HTERT RPE-1 (cell line): ENCODE results near the gene HOXB3.

Experiments
- in situ Hi-C: fragments of 300-500 bp; cut with MboI; formaldehyde crosslinking; loops from 4 replicates; pipeline ENCODE4 v1.14.3; 2020; ENCODE audit warnings: low sequenced_read_pairs

Gene HOXB3

DNA sequence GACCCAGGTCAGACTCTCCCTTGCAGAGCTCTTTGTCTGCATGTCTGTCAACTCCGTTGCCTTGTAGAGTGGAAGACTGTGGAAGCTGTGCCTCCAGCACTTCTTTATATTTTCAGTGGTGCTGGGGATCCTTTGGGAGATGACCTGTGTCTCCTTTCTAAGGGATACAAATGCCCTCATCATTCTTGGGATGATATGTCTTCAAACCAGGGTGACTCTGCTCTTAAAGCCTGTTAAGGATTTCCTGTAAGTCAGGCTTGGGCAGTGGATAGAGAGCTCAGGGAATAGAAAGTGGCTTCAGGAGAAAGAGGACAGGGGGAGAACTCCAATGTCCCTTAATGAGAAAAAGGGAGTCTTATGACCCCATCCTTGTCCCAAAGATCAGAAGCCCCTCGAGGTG is 1.5 kb downstream of the HOXB3 start:
- in situ Hi-C loops = no loop called here

DNA sequence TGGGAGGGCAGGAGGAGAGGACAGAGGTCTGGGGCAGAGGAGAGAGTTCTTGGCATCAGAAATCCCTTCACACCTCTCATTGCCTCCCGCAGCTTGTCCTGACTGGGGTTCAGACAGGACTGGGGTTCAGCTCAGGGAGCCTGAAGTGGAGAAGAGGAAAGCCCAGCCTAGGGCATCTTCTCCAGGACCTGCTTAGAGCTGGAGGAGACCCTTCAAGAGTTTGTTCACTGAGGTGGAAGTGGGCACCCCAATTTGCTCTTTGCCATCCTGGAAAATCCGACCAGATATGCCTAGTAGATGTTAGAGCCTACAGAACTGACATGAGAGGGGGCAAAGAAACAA is 2.0 kb downstream of the HOXB3 start:
- in situ Hi-C loops = no loop called here

DNA sequence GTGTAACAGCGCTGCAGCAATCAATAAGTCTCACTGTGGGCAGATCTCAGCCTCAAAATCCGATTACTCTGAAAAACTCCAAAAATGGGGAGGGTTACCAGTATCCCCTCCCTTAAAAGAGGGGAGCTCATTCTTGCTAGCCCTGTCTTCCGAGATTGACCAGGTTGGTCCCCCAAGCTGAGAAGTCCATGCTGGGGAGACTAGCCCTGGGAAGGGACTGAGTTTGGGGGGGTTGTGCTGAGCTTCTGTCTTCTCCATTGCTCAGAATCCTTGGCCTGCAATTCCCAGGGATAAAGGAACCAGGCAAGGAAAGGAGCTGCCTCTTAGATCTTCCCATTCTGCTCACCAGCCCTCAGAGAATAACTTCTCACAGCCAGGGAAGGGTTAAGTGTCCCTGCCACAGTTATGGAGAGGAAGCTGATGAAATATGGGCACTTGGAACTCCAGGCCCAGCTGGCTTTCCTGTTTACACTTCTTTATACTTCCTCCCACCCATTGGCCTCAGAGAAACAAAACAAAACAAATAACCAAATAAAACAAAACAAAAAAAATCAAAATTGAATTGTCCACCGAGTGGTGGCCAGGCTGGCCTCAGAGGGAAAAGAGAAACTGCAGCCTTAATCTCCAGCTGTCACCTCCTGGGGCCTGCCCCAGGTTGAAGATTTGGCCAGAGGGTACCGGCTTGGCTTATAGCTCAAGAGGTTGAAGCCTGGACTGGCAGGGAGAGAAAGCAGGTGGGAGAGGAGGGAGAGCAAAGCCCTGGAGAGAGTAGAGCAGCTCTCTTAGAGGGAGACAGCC is 2.6 kb downstream of the HOXB3 start:
- in situ Hi-C loops = no loop called here

- in situ Hi-C loops = no loop called here
These were observed 3.4 kb downstream of the HOXB3 start for GRCh38 chr17:48586355-48587258.

DNA sequence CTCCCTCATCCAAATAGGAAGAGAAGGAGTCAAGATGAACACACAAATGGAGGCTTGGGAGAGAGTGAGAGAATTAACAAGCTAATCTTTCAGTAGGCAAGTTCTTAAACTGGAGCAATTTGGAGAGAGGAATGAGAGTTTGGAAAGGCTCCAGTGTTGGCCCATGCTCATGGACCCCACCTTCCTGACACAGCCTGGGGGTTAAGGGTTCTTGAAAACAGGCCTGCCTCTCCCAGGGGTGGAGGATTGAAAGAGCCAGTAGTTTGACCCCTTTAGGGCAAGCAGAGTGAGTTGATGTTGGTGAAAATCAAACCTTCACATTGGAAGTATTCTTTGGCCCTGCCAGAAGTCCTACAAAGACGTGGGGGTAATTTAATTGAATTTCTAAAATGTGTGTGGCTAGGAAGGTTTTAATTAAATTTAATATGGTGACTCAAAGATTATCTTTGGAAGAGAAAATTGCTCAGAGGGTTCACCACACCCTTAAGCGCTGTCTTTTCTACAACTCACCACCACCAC is 5.8 kb downstream of the HOXB3 start:
- in situ Hi-C loops = no loop called here

- in situ Hi-C loops = no loop called here
These were observed 6.3 kb downstream of the HOXB3 start for GRCh38 chr17:48583708-48584222.

- in situ Hi-C loops = no loop called here
These were observed 7.3 kb downstream of the HOXB3 start for GRCh38 chr17:48582750-48583069.

DNA sequence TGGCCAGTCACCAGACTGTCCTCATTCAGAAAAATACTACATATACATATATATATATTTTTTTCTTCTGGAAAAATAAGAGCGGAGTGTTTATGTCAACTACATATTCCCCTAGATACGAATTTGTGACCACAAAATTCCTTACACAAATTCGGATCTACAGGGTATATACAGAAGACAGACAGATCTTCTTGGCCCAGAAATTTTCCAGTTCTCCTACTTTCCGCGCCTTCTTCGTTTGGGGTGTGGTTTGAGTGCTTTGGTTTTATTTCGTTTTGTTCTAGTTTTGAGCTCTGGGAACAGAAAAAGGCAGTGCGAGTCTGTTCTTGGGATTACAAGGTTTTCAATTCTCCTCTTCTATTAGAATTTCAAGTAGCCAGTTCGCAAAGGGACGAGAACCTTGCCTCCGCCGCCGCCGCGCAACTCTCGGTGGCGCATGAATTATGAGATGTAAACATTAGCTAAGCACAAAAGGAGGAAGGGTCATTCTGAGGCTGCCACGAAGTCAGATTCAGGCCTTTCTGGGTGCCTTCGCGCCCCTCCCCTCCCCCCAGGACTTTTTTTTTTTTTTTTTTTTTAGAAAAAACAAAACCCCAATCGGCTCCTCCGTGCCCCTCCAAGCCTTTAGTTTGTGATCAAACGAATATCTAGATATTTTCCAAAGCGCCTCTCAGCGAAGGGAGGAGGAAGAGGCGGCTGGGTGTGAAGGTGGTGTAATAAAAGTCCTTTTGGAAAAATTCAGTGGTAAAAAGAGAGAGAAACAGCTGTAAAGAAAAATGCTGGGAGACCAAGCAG is 10.1 kb downstream of the HOXB3 start:
- in situ Hi-C loops = no loop called here

- in situ Hi-C loops = no loop called here
These were observed 10.6 kb downstream of the HOXB3 start for GRCh38 chr17:48579471-48579759.

DNA sequence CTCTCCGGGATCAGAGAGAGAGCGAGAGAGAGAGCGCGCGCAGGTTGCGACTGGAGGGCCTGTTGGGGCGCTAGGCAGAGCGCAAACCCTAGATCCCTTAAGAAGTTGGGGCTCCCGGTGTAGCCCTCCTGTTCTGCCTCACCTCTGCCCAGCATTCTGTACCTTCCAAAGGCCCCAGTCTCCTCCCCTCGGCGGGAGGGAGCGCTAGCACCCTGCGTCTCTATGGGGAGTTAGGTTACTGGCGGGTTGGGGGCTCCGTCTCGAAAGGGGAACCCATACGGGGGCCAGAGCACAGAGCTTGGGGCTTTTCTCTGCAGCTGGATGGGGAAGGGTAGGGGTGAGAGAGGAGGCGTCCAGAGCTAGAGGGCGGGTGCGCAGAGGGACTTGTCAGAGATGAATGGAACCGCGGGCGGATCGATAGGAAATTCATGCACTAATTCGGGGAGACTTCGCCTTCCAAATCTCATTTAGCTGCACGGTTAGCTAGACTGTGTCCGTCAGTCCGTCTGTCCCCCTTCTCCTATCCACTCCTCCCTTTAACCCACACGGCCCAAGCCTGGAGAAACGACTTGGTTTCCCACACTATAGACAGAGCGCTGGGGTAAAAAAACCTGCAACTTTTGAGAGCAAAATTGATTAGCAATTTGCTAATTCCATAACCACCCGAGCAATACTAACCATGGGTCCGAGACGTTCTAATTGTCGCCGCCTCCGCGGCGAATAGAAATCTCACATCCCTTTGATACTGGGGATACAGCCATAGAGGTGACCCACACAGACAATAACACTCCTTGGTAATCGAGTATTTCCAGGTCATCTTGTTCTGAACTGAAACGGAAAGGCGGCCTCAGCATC is 11.2 kb downstream of the HOXB3 start:
- in situ Hi-C loops = no loop called here

- in situ Hi-C loops = no loop called here
These were observed 12.0 kb downstream of the HOXB3 start, which contains the start of gene HOXB4 for GRCh38 chr17:48577946-48578615. Gene HOXB4 (minus strand): TSS chr17:48578350. CDS start chr17:48578319, 31 bp downstream.

DNA sequence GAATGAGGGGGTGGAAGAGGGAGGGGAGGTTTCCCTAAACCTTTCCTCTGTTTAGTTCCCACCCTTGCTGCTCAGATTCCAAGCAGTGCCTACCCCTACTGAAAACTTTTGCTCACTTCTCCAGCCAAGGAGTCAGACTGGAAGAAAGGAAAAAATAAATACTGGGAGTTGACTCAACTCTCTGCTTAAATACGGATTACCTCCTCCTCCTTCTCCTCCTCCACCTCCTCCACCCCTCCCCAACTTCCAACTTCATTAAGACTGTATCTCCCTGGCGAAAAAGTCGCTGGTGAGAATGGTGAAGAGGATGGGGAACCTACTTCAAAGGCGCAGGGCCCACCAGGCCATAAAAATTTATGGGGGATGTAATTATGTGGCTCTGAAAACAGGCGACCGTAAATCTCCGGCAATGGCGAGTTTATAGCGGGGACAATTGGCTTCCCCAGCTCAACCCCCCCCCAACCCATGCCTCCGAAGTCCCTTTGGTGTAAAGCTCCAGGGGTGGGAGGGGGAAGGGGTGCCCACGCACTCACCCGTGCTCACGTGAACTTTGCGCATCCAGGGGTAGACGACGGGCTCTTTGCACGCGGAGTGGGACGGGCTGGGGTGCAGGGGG is 12.6 kb downstream of the HOXB3 start:
- in situ Hi-C loops = no loop called here

DNA sequence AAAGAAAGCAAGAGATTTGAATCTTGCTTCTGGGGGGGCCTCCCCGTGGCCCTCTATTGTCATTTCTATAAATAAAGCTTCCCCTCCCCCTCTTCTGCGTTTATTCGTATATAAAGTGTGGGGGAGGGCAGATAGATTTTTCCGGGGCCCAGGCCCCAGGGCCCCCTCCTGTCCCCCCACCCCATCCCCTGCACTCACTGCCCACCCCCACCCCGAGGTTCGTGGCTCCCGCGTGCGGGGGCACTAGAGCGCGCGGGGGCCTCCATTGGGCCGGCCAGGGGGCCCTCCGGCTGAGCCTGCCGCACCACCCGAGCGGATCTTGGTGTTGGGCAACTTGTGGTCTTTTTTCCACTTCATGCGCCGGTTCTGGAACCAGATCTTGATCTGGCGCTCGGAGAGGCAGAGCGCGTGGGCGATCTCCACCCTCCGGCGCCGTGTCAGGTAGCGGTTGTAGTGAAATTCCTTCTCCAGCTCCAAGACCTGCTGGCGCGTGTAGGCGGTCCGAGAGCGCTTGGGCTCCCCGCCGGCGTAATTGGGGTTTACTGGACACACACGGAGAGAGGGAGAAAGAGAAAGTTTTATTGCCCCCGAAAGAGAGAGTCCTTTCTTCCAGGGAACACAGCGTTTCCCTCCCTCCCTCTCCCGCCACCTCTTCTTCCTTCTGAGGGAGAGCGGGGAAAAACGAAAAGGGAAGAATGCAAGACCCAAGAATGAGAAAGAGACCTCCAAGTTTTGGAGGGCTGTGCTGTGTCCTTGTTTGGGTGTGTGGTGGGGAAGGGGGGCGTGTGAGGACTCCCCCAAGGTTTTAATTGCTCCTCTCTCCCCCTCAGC is 13.3 kb downstream of the HOXB3 start:
- in situ Hi-C loops = no loop called here

DNA sequence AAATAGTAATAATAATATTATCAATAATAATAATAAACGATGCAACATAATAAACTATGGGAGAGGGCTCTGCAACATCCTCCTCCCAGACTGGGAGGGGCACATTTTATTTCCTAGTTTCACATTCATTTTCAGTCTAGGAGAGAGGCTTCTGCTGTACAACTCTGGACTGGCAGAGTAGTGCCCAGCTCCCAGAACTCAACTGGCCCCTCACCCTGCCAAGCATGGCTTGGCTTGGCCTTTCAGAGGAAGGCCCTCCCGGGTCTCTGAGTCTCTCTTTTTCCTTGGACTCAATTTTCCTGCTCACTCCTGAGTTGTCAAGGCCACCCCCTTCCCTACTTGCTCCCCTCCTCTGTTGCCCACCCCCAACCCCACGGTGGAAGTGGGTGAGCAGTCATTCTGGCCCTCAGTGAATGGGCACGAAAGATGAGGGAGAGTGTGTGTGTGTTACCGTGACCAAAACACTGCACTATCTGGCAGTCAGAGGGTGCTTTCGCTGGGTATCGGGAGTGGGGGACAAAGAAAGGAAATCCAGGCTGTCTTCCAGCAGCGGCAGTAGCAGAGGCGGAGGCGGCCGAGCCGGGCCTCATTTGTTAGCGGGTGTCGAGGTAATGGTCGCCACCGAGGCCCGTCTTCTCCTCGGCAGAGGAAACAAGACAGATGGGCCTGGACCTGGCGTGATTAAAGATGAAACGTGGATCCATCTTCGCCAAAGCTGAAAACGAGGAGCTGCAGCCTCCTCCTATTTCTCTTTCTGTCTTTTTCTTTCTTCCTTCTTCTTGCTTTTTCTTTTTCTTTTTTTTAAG is 14.2 kb downstream of the HOXB3 start:
- in situ Hi-C loops = no loop called here

- in situ Hi-C loops = no loop called here
These were observed 14.9 kb downstream of the HOXB3 start for GRCh38 chr17:48575066-48575582.

- in situ Hi-C loops = no loop called here
These were observed 15.5 kb downstream of the HOXB3 start for GRCh38 chr17:48574505-48575065.

- in situ Hi-C loops = no loop called here
These were observed 18.1 kb downstream of the HOXB3 start for GRCh38 chr17:48571826-48572417.
